HTERT RPE-1 (cell line): ENCODE results near the gene ITGA2B.
"Not testable (repeated sequence)": the region's sequence is repeated elsewhere in the genome, so short reads cannot be mapped to it uniquely, and the experiment has no call there.

Source experiments
- in situ Hi-C: fragments of 300-500 bp; cut with MboI; formaldehyde crosslinking; loops from 4 replicates; pipeline ENCODE4 v1.14.3; 2020; ENCODE audit warnings: low sequenced_read_pairs

The ITGA2B gene

GRCh38 chr17:44352828-44353671 is 36.4 kb downstream of the ITGA2B start:
- in situ Hi-C loops, result no loop called here

GRCh38 chr17:44351961-44352827 is 37.3 kb downstream of the ITGA2B start:
- in situ Hi-C loops, result no loop called here

- in situ Hi-C loops, result no loop called here
These were observed 38.0 kb downstream of the ITGA2B start for GRCh38 chr17:44351464-44351863.

GRCh38 chr17:44350733-44351226 is 38.7 kb downstream of the ITGA2B start:
- in situ Hi-C loops, result no loop called here

GRCh38 chr17:44349553-44350070 is 39.8 kb downstream of the ITGA2B start:
- in situ Hi-C loops, result no loop called here

- in situ Hi-C loops, result no loop called here
These were observed 40.5 kb downstream of the ITGA2B start for GRCh38 chr17:44348988-44349364.

- in situ Hi-C loops, result no loop called here
These were observed 41.0 kb downstream of the ITGA2B start for GRCh38 chr17:44348234-44348987.

GRCh38 chr17:44347206-44348055 is 42.0 kb downstream of the ITGA2B start:
- in situ Hi-C loops, result not testable (repeated sequence)

GRCh38 chr17:44346064-44346844 is 43.2 kb downstream of the ITGA2B start:
- in situ Hi-C loops, result no loop called here

GRCh38 chr17:44345454-44346026 is 43.9 kb downstream of the ITGA2B start:
- in situ Hi-C loops, result no loop called here

- in situ Hi-C loops, result no loop called here
These were observed 44.5 kb downstream of the ITGA2B start, which contains the start of gene GRN for GRCh38 chr17:44344939-44345453. Gene GRN, plus strand, starts transcription at chr17:44345302. Its CDS starts 3,863 bp downstream, at chr17:44349165.

GRCh38 chr17:44343510-44344209 is 45.8 kb downstream of the ITGA2B start:
- in situ Hi-C loops, result no loop called here

GRCh38 chr17:44340553-44340952 is 48.9 kb downstream of the ITGA2B start:
- in situ Hi-C loops, result not testable (repeated sequence)

- in situ Hi-C loops, result no loop called here
These were observed 50.7 kb downstream of the ITGA2B start for GRCh38 chr17:44338702-44339101.

- in situ Hi-C loops, result no loop called here
These were observed 53.5 kb downstream of the ITGA2B start for GRCh38 chr17:44335968-44336367.

GRCh38 chr17:44335564-44335963 is 53.9 kb downstream of the ITGA2B start:
- in situ Hi-C loops, result no loop called here

- in situ Hi-C loops, result no loop called here
These were observed 54.7 kb downstream of the ITGA2B start for GRCh38 chr17:44334727-44335126.

- in situ Hi-C loops, result no loop called here
These were observed 55.1 kb downstream of the ITGA2B start for GRCh38 chr17:44334315-44334714.
